HG03108 (cell line): Measurements from ENCODE around the gene OR2H2.

Experiments used
- ATAC-seq: cut with Tn5 transposase; IDR thresholded peaks from one replicate; pipeline ENCODE4 v1.9.1; 2021; ENCODE audit warnings: moderate library complexity; ENCODE audit not compliant: unreplicated experiment

The OR2H2 gene

DNA sequence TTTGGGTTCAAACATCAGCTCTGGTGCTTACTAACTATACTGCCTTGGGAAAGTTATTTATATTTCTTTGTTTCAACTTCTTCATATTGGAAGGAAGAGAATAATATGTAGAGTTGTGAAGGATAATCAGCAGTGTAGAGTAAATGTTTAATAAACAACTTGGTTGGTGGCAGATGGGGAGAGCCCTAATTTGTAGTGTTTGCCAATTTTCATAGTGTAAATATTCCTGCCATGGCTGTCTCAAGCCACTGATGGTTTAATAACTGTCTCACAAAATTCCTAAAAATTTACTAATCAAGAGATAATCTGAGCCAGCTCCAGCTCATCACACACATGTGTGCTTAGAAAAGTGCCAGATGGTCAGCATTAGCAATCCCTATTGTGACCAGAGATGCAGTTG is at the start of gene OR2H2:
TSS of gene OR2H2 (plus strand) at position 301 of the 400 bp plus-strand sequence. CDS start 2,824 bp downstream, outside the sequence.
- ATAC-seq: no peak

DNA sequence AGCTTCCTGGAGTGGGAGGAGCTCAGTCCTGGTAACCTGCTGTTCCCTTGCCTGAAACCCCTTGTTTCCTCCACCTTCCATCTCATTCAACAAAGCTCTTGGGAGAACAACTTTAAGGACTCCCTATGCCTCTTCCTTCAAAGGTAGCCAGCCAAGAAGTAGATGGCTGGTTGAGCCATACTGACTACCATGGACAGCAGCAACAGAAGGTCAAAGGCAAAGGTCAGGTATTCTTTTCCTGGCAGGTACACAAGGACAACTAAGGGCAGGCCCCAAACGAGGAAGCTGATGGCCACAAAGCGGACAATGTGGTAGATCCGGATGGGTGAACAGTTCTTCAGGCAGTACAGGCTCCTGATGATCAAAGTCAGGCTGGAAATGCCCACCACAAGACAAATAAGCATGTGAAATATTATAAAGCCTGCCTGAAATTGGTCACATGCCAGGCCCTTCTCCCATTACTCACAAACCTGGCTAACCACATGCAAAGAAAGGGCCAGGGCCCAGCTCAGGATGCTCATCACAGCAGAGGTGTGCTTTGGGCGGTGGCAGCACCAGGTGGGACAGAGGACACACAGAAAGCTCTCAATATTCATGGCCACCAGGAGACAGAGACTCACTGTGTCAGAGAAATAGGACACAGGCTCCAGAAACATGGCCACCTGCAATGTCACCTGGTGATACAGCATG is 47.1 kb upstream of the OR2H2 start:
- ATAC-seq: no peak

DNA sequence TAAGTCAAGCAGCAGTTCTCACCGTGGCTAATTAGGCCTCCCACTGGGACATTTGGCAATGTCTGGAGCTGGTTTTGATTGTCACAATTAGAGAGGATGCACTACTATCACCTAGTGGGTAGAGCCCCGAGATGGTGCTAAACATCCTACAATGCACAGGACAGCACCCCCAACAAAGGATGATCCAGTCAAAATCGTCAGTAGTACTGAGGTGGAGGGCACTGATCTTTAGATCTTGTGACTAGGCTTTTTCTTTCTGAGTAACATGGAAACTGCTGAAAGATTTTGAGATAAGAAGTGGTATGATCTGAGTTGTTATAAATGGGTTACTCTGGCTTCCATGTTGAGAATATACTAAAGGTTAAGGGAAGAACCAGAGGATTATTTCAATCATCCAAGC is 37.3 kb upstream of the OR2H2 start:
- ATAC-seq: no peak

DNA sequence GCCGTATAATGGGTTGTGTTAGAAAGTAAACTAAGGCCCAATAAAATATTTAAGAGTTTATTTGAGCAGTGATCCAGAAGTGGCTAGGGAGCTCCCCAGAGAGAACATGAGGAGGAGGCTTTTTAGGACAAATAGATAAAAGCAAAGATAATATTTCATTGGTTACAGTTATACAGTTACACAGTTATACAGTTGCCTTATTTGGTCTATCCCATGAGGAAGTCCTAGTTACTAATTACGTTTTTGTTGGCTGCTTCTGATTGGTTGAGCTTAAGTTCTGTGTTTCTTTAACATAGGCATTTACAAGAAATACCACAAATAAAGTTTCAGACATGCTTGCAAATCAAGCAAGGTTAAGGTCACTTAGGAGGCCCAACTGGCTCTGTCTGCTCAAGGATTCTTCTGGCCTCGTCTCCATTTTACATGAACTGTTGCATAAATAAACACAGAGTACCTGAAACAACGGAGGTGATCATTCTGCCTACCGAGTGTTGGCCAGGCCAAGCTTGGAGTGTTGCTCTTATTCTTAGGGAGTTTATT is 32.3 kb upstream of the OR2H2 start:
- ATAC-seq: peak; percentile 62

DNA sequence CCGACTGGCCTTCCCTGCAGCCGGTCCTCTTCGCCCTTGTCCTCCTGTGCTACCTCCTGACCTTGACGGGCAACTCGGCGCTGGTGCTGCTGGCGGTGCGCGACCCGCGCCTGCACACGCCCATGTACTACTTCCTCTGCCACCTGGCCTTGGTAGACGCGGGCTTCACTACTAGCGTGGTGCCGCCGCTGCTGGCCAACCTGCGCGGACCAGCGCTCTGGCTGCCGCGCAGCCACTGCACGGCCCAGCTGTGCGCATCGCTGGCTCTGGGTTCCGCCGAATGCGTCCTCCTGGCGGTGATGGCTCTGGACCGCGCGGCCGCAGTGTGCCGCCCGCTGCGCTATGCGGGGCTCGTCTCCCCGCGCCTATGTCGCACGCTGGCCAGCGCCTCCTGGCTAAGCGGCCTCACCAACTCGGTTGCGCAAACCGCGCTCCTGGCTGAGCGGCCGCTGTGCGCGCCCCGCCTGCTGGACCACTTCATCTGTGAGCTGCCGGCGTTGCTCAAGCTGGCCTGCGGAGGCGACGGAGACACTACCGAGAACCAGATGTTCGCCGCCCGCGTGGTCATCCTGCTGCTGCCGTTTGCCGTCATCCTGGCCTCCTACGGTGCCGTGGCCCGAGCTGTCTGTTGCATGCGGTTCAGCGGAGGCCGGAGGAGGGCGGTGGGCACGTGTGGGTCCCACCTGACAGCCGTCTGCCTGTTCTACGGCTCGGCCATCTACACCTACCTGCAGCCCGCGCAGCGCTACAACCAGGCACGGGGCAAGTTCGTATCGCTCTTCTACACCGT is 31.5 kb upstream of the OR2H2 start:
- no peak for ATAC-seq

DNA sequence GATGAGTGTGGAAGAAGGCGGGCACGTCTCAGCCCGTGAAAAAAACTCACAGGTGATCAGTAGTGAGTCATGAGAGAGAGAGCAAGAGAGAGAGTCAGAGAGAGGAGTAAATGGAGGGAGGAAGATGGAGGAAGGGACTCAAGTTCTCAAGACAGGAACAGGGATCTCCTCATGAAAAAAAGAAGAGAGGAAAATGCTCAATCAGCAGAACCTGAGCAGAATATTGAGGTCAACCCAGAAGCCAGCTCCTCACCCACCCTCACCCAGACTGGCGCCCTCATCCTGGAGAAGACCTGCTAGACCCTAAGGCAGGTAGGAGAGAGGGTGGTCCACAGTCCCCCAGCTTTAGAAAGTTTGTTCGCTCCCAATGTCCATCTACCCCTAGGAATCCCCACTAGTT is 30.2 kb upstream of the OR2H2 start:
- no peak for ATAC-seq

DNA sequence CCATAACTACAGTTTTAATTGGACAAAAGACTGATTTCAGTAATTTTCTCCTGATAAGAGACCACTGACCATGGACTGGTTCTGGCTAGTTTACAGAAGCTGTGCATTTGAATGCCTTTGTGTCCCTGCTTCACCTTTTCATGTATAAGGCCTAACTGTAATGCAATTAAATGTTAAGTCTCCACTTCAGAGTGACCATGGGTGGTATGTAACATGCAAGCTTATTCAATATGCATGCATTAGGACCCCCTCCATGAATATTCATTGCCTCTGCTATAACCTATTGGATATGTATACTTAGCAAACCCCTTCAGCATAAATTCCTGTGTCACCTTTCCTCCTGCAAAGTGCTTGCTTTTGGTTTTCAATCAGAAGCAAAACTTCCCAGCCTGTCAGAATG is 27.6 kb upstream of the OR2H2 start:
- no peak for ATAC-seq

DNA sequence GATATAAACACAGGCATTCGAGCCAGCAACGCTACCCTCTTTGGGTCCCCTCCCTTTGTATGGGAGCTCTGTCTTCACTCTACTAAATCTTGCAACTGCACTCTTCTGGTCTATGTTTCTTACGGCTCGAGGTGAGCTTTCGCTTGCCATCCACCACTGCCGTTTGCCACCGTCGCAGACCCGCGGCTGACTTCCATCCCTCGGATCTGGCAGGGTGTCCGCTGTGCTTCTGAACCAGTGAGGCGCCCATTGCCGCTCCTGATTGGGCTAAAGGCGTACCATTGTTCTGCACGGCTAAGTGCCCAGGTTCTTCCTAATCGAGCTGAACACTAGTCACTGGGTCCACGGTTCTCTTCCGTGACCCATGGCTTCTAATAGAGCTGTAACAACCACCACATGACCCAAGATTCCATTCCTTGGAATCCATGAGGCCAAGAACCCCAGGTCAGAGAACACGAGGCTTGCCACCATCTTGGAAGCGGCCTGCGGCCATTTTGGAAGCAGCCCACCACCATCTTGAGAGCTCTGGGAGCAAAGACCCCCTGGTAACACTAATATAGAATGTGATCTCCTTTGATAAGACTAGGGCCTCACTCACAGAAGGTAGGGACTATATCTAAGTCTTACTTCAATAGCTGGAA is 26.4 kb upstream of the OR2H2 start:
- no peak for ATAC-seq

DNA sequence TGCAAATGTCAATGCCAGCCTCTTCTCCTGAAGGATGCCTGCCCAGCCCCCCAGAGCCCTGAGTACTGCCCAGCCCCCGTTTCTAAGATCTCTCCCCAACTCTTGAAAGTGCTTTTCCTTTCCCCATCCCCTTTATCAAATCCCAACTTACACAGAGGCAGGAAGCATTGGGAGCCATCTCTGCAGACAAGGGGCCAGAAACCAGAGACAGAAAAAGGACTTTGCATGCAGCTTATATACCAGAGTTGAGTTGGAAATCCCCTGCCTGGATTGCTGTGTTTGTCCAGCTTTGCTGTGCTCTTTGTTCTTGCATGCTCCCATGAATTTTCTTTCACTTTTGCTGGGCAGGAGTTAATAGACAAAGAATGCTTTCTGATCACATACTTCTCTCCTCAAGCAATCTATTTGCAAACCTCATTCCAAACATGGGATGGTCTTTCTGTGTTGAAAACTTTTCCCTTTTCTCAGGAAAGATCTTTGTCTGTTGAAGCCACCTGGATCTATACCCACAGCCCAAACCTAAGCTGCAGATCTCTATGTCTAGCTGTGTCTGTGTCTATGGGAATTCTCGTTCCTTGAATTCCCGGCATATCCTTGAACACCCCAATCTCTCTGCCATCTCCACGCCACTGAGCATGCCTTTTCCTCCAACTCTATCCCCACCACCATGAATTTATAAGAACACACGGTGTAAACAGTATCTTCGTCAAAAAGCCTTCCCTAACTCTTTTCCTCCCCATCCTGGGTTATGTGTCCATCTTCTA is 25.2 kb upstream of the OR2H2 start, which contains the start of gene UBD:
TSS of gene UBD (minus strand) at position 209 of the 764 bp plus-strand sequence. CDS start at position 178, 31 bp downstream.
- ATAC-seq: no peak

DNA sequence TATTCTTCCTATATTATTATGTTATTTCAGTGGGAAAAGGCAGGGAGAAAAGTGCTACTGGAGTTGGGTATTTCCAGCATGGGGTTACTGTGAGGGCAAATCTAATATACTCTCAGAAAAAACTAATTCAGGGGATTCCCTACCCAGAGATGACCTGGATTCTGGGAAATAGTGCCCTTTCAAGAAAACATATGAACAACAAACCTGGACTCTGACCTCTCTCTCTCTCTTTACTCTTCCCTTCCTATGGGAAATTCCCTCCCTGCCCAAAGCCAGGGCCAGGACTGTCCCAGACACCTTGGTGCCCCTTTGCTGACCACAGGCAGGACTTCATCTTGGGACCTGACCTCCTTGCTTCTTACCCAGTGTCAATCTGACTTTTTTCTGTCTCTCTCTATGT is 23.8 kb upstream of the OR2H2 start:
- no peak for ATAC-seq

DNA sequence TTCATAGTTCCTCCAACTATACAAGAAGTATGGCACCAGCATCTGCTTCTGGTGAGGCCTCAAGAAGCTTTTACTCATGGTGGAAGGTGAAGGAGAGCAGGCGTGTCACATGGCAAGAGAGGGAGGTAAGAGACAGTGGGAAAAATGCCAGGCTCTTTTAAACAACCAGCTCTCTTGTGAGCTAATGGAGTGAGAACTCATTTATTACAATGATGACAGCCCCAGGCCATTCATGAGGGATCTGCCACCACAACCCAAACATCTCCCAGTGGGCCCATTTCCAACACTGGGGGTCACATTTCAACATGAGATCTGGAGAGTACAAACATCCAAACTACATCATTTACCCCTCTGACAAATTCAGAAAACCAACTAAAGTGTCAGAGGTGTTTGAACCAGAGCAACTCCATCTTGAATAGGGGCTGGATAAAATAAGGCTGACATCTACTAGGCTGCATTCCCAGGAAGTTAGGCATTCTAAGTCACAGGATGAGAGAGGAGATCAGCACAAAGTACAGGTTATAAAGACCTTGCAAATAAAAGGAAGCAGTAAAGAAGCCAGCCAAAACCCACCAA is 23.2 kb upstream of the OR2H2 start:
- no peak for ATAC-seq

DNA sequence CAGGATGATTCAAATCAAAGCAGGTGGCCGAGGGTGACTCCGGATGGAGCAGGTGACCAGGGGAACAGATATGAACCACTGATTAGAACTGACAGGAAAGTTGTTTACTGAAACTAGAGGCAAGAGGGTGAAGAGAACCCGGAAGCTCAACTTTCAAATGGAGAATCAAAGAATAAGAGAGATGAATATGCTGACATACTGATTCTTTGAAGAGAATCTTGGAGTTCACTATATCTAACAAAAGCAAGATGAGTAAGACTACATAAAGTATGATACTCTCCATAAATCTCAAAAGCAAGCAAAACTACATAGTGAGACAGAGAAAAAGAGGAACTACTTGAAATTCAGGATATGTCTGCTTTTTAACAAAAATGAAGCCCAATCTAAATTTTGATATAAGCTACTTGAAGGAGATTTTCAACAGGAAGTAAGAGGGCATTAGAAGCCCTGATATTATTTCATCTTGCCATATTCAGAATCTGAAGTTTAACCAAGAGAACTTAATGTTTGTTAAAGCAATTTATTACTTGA is 21.4 kb upstream of the OR2H2 start:
- ATAC-seq: no peak

DNA sequence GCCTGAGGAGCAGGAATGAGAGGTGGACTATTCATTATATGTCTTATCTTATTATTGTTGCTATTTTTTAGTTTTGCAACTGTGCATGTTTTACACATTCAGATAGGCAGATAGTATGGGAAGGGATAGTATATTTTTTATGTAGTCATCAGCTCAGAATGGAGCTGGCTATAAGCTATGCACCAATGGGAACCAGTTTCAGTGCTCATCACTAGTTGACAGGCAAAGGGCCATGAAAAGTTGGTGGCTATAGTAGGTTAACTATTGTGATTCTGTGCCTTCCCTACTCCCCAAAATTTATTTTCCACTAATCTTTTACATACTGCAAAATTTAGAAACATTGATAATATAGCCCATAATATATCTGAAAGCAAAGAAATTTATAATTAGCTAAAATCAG is 20.0 kb upstream of the OR2H2 start:
- no peak for ATAC-seq

DNA sequence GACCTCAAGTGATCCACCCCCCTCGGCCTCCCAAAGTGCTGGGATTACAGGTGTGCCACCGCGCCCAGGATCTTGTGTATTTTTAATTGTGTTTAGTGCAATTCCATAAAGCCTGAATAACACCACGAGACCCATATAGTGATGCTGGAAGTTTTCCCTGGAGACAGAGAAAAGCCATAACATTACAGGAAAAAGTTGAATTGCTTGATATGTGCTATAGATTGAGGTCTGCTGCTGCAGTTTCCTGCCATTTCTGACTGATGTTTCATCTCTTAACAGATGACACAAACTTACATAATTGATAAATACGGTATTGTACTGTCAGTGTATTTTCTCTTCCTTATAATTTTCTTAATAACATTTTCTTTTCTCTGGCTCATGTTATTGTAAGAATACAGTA is 18.1 kb upstream of the OR2H2 start:
- ATAC-seq: no peak

DNA sequence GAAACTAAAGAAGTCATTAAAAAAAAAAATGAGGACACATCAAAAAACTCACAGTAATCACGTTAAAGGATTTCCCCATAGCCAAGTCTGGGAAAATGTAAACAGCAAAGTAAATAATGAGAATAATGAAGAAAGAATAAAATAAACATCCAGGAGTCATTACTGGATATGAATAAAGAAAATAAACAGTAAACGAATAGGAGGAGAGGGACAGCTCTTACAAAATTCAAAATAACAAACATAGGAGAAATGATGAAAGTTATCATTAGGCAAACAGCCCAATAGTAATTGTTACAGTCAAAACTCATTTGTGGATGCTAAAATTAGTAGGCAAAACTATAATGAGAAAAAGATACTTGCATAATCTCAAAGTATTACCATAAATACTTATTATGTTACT is 17.4 kb upstream of the OR2H2 start:
- no peak for ATAC-seq

DNA sequence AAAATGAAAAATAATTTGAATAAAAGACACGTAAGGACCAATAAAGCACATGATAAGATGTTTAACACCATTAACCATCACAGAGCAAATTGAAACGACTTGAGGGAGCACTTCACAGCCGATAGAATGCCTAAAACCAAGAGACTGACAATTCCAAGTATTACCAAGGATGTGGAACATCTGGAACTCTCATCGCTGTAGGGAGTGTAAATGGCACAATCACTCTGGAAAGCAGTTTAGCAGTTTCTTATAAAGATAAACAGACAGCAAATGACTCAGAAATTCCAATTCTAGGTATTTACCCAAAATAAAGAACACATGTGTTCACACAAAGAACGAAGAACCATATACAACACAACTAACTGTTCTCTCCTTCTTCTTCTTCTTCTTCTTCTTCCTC is 16.9 kb upstream of the OR2H2 start:
- no peak for ATAC-seq

DNA sequence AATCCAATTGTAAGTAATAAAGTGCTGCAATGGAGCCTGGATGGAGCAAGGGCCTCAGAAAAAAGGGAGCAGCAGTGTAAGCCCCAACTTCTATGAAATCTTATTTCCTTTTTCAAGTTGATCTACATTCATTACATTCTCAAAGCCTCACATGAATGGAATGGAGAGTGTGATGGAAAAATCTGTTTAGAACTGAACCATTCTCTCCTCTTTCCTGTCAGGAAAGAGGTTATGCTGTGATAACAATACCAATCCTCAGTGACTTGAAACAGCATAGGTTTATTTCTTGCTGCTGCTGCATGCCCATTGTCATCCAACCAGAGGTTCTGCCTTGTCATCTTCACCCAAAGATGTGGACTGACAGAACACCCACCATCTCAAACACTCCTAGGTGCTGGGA is 8.9 kb upstream of the OR2H2 start:
- ATAC-seq: no peak

DNA sequence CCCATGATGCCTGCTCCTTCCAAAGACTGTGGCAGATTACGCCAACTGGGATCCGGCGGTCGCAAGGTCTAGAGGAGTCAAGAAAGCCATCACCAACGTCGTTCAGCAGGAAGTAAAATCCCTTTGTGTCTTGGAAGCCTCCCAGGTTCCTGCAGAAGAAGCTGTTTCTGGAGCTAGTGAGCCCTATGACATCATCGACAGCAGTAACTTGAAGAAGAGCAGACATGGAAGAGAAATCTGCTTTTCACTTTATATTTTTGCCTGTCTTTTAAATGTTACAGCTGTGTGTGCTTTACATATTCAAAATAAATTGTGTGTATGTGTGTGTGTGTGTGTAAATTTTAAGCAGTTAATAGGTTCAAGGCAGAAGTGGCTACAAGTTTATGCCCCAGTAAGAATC is 7.4 kb upstream of the OR2H2 start:
- ATAC-seq: no peak

DNA sequence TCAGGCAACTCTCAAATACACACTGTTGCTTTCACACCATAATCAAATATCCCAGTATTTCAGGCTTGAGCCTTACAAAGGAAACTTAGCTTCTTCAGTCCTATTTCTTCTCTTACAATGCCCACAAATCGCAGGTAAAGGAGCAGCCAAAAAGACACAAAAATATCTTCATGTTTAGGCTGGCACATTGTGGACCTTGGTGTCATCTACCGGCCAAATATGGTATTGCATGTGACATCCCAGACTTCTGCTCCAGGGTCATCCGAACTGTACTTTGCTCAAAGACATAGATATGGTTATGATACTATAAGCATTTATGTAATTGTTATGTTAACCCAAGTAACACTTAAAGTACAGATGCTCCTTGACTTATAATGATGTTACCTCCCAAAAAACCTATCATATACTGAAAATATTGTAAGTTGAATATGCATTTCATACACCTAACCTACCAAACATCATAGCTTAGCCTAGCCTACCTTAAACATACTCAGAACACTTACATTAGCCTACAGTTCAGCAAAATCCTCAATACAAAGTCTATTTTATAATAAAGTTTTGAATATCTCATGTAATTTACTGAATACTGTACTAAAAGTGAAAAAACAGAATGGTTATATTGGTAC is 4.6 kb downstream of the OR2H2 start:
- ATAC-seq: no peak
